GM18526 (cell line): ENCODE results near the gene RAF1.

ENCODE experiments used
- POLR2A ChIP-seq: IDR thresholded peaks from 3 replicates; pipeline ENCODE4 v1.6.1; 2011; ENCODE audit not compliant: insufficient read length; ENCODE audit errors: extremely low read depth

RAF1 gene

GRCh38 chr3:12560505-12561190 is 103.3 kb downstream of the RAF1 start:
- no peak for TF ChIP-seq POLR2A

GRCh38 chr3:12559520-12559919 is 104.4 kb downstream of the RAF1 start:
- TF ChIP-seq POLR2A, result no peak

- TF ChIP-seq POLR2A, result no peak
Measured at GRCh38 chr3:12558706-12559105, 105.2 kb downstream of the RAF1 start.

GRCh38 chr3:12557473-12558100 is 106.3 kb downstream of the RAF1 start:
- TF ChIP-seq POLR2A, result no peak

GRCh38 chr3:12556690-12557472 is 107.0 kb downstream of the RAF1 start, which contains the start of gene MKRN2:
Gene MKRN2, plus strand, starts transcription at chr3:12557087. Its CDS starts 64 bp downstream, at chr3:12557151.
- peak; percentile 98 for TF ChIP-seq POLR2A

- no peak for TF ChIP-seq POLR2A
Measured at GRCh38 chr3:12556314-12556689, 107.6 kb downstream of the RAF1 start.

- TF ChIP-seq POLR2A, result no peak
Measured at GRCh38 chr3:12553921-12554391, 110.0 kb downstream of the RAF1 start.

- TF ChIP-seq POLR2A, result no peak
Measured at GRCh38 chr3:12549971-12550760, 113.8 kb downstream of the RAF1 start.

- no peak for TF ChIP-seq POLR2A
Measured at GRCh38 chr3:12545473-12545791, 118.5 kb downstream of the RAF1 start, which contains the start of gene MKRN2OS. Gene MKRN2OS, minus strand, starts transcription at chr3:12545499. Its CDS starts 35 bp downstream, at chr3:12545464.

- TF ChIP-seq POLR2A, result no peak
Measured at GRCh38 chr3:12544652-12545472, 119.1 kb downstream of the RAF1 start.

- TF ChIP-seq POLR2A, result no peak
Measured at GRCh38 chr3:12541625-12542024, 122.3 kb downstream of the RAF1 start.

GRCh38 chr3:12536423-12536822 is 127.5 kb downstream of the RAF1 start:
- TF ChIP-seq POLR2A, result no peak
